Endothelial cell of umbilical vein (primary cell): Measurements from ENCODE around the gene KLHDC1. TPM values are rescaled to one million over a fixed set of nuclear protein-coding genes. Genes with fewer than 3 reads are reported as not detected.
"Not testable (repeated sequence)": the region's sequence is repeated elsewhere in the genome, so short reads cannot be mapped to it uniquely, and the experiment has no call there.

ENCODE experiments used
- BruUV-seq: library from RNA; stranded (reverse); fragments of 400-500 nt; replicated peaks from 2 replicates; lab custom pipeline; 2021; lab: Mats Ljungman, UMichigan
- CTCF ChIA-PET: fragments of 300-600, 350-600 bp; sonication (Branson Sonifier 250); formaldehyde crosslinking; loops from one replicate; lab custom pipeline; 2021; ENCODE audit warnings: antibody characterized with exemption, inconsistent platforms; lab: Charles Lee
- POLR2A ChIA-PET: fragments of 300-600, 350-600 bp; sonication (Branson Sonifier 250); formaldehyde crosslinking; loops from one replicate; lab custom pipeline; 2021; ENCODE audit warnings: antibody characterized with exemption, inconsistent platforms; lab: Charles Lee
- DNase-seq: peaks from one replicate; pipeline ENCODE4 v3.0.0-alpha.2; 2011; ENCODE audit warnings: low read depth, low spot score
- FAIRE-seq: peaks from 2 replicates; lab custom pipeline; 2011; peaks lifted over from hg19 to GRCh38; lab: Jason Lieb, UNC
- H2AFZ ChIP-seq: 2 replicates; pipeline ENCODE4 v1.6.0; 2012; ENCODE audit warnings: low read depth, low read length, control low read depth, inconsistent platforms
- H3K27ac ChIP-seq: 2 replicates; pipeline ENCODE4 v1.5.1; 2011; ENCODE audit warnings: low read depth, mild to moderate bottlenecking, control low read depth, low read length, moderate library complexity; ENCODE audit not compliant: insufficient read depth
- H3K27me3 ChIP-seq, 2 experiments: 2 replicates each; pipeline versions ENCODE4 v1.6.0 to v1.6.1; 2011; ENCODE audit warnings: low read length in 2 of 2, mixed read lengths in 1 of 2; ENCODE audit not compliant: control insufficient read depth in 2 of 2, insufficient read depth in 2 of 2
- H3K36me3 ChIP-seq, 2 experiments: 2 replicates in 1 of 2; 3 replicates in 1 of 2; pipeline ENCODE4 v1.5.1; 2011; ENCODE audit warnings: low read length in 2 of 2, mild to moderate bottlenecking in 1 of 2, moderate library complexity in 1 of 2; ENCODE audit not compliant: control insufficient read depth in 2 of 2, insufficient read depth in 2 of 2; ENCODE audit errors: extremely low read depth in 1 of 2
- H3K4me1 ChIP-seq: 3 replicates; pipeline ENCODE4 v1.5.1; 2011; ENCODE audit warnings: mild to moderate bottlenecking, low read length; ENCODE audit not compliant: control insufficient read depth, insufficient read depth; ENCODE audit errors: extremely low read depth
- H3K4me2 ChIP-seq: 2 replicates; pipeline ENCODE4 v1.6.1; 2011; ENCODE audit warnings: low read length, control low read depth, mixed read lengths; ENCODE audit not compliant: insufficient read depth
- H3K4me3 ChIP-seq, 3 experiments: fragments of 200-600 bp in 1 of 3; sonication (generic), shearing (Covaris generic) in 1 of 3; replicated peaks in 1 of 3; 2 replicates each; pipeline ENCODE4 v1.5.1; 2011 to 2016; ENCODE audit warnings: control low read depth in 3 of 3, low read length in 3 of 3, mild to moderate bottlenecking in 2 of 3, inconsistent platforms in 1 of 3, low read depth in 1 of 3, moderate library complexity in 1 of 3; ENCODE audit not compliant: insufficient read depth in 1 of 3
- H3K79me2 ChIP-seq: 2 replicates; pipeline ENCODE4 v1.6.0; 2012; ENCODE audit warnings: low read length, inconsistent platforms; ENCODE audit not compliant: control insufficient read depth, insufficient read depth
- H3K9ac ChIP-seq: replicated peaks from 2 replicates; pipeline ENCODE3; 2011; ENCODE audit warnings: low read length, control low read depth; ENCODE audit not compliant: insufficient read depth; ENCODE audit errors: extremely low read depth
- H3K9me1 ChIP-seq: replicated peaks from 3 replicates; pipeline ENCODE4 v1.6.0; 2011; ENCODE audit warnings: mild to moderate bottlenecking, low read length; ENCODE audit not compliant: control insufficient read depth, insufficient read depth; ENCODE audit errors: extremely low read depth
- H3K9me3 ChIP-seq: replicated peaks from 2 replicates; pipeline ENCODE4 v1.5.1; 2012; ENCODE audit warnings: low read length, inconsistent platforms; ENCODE audit not compliant: control insufficient read depth, insufficient read depth
- H4K20me1 ChIP-seq: replicated peaks from 2 replicates; pipeline ENCODE3; 2011; ENCODE audit warnings: mild to moderate bottlenecking, low read length; ENCODE audit not compliant: control insufficient read depth, insufficient read depth; ENCODE audit errors: extremely low read depth
- CTCF ChIP-seq, 2 donors: IDR thresholded peaks; 1 replicate in 1 of 2; 2 replicates in 1 of 2; pipeline ENCODE4 v1.5.1; 2011; ENCODE audit warnings: low read length in 2 of 2, mild to moderate bottlenecking in 2 of 2, moderate library complexity in 2 of 2, control low read depth in 1 of 2, inconsistent platforms in 1 of 2, low read depth in 1 of 2; ENCODE audit not compliant: insufficient read depth in 1 of 2; ENCODE audit errors: extremely low read depth in 1 of 2
- FOS ChIP-seq: IDR thresholded peaks from 2 replicates; pipeline ENCODE4 v1.6.1; 2011; ENCODE audit warnings: mild to moderate bottlenecking, low read length, moderate library complexity, borderline replicate concordance; ENCODE audit not compliant: insufficient read depth
- JUN ChIP-seq: IDR thresholded peaks from 2 replicates; pipeline ENCODE4 v1.6.1; 2011; ENCODE audit warnings: borderline replicate concordance, low read depth; ENCODE audit not compliant: insufficient read length, insufficient read depth
- MAX ChIP-seq: IDR thresholded peaks from 2 replicates; pipeline ENCODE4 v1.6.1; 2011; ENCODE audit not compliant: insufficient read depth, insufficient read length
- POLR2A ChIP-seq: IDR thresholded peaks from 2 replicates; pipeline ENCODE4 v1.6.1; 2012; ENCODE audit warnings: low read depth, mild to moderate bottlenecking, control low read depth, low read length
- dilution Hi-C: fragments of 300-500 bp; cut with MboI; formaldehyde crosslinking; loops from one replicate; pipeline ENCODE4 v1.15.0; 2019; ENCODE audit warnings: low sequenced_read_pairs; ENCODE audit not compliant: extremely low pct_ligation_motif_present
- intact Hi-C: fragments of 100-400 bp; cut with micrococcal nuclease; formaldehyde crosslinking; loops from one replicate; pipeline ENCODE4 v1.10.0; 2022
- polyA plus RNA-seq, 4 experiments: library from polyadenylated mRNA; depleted of rRNA in 3 of 4; stranded (reverse) in 3 of 4; unstranded in 1 of 4; fragments of >200 nt; gene quantifications; 2 replicates each; pipeline versions ENCODE4 v1.2.1 to v1.2.3, GENCODE V29; 2011 to 2012; ENCODE audit warnings: missing spikeins in 1 of 4
- total RNA-seq: library from RNA; stranded (reverse); gene quantifications from 2 replicates; pipeline ENCODE4 v1.2.3, GENCODE V29; 2021

Gene KLHDC1
- total and polyA plus RNA-seq, 2 donors (not counting 3 experiments of a cell fraction or from before 2014, with no cell fraction given) = 0.77 to 1.2 TPM

GRCh38 chr14:49733836-49734235 lies 40.9 kb downstream of the KLHDC1 start:
- Histone ChIP-seq H3K79me2 (no peaks in the 10 kb centered on the region), H3K4me2 (no peak overlapping the region), H3K9ac (no peak overlapping the region), H3K4me3 (no peak overlapping the region), H3K27ac (no peak overlapping the region), H2AFZ (no peak overlapping the region), H3K4me1 (no peaks in the 10 kb centered on the region), H3K36me3 (no peaks in the 10 kb centered on the region), H4K20me1 (no peaks in the 10 kb centered on the region), H3K27me3 (no peaks in the 10 kb centered on the region), H3K9me3 (no peaks in the 10 kb centered on the region), H3K9me1 (no peaks in the 10 kb centered on the region)
- no TSS peak for BruUV-seq
- ChIA-PET POLR2A (no interaction called here), CTCF (no interaction called here)
- no peak for TF ChIP-seq POLR2A
- no peak for TF ChIP-seq FOS
- no peak for TF ChIP-seq MAX
- TF ChIP-seq CTCF (IDR thresholded peaks at IDR 0.05; ENCODE audit: extremely low read depth in 1 of 2, insufficient read depth in 1 of 2, low read depth in 1 of 2, low read length in 2 of 2) = no peak
- no peak for TF ChIP-seq JUN
- intact Hi-C loops = no loop called here
- FAIRE-seq (no peak), DNase-seq (no peak)
- dilution Hi-C loops = no loop called here

- H3K4me2 ChIP-seq, BruUV-seq, dilution Hi-C loops, H2AFZ ChIP-seq, H4K20me1 ChIP-seq, POLR2A ChIA-PET, FAIRE-seq, H3K4me1 ChIP-seq, H3K4me3 ChIP-seq, DNase-seq, H3K27me3 ChIP-seq, H3K27ac ChIP-seq, H3K9ac ChIP-seq, H3K36me3 ChIP-seq, H3K9me3 ChIP-seq, H3K9me1 ChIP-seq, intact Hi-C loops, H3K79me2 ChIP-seq: not testable (repeated sequence)
- CTCF ChIA-PET = interaction anchor here (1.1 kb wide), 1 partner anchor 11 kb away, joined by 3 read pairs; no protein-coding TSS in a partner anchor
These were observed 42.7 kb downstream of the KLHDC1 start for GRCh38 chr14:49735669-49736068.
